CD4-positive, alpha-beta T cell treated with Interleukin-10 for 1 hour (primary cell): ENCODE data around the gene NDUFB7.
"Not testable (repeated sequence)": the region's sequence is repeated elsewhere in the genome, so short reads cannot be mapped to it uniquely, and the experiment has no call there.

Experiments used
- DNase-seq: peaks from one replicate; pipeline ENCODE4 v3.0.0-alpha.2; 2020

The NDUFB7 gene

DNA sequence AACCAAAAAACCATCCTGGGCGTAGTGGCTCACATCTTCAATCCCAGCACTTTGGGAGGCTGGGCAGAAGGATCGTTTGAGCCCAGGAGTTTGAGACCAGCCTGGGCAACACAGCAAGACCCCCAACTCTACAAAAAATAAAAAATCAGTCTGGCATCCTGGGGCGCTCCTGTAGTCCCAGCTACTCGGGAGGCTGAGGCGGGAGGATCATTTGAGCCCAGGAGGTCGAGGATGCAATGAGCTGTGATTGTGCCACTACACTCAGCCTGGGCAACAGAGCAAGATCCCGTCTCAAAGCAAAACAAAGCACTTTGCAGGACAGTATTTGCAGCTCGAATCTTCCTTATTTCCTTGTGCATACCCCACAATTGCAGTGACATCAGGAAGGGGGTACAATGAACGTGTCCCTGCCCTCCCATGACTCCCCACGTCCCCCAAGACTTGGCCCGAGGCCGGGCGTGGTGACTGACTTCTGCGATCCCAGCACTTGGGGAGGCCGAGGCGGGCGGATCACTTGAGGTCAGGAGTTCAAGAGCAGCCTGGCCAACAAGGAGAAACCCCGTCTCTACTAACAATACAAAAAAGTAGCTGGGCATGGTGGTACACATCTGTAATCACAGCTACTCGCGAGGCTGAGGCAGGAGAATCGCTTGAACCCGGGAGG lies 870 bp downstream of the NDUFB7 start:
- no peak for DNase-seq

GRCh38 chr19:14567079-14567478 lies 4.8 kb downstream of the NDUFB7 start:
- no peak for DNase-seq

DNA sequence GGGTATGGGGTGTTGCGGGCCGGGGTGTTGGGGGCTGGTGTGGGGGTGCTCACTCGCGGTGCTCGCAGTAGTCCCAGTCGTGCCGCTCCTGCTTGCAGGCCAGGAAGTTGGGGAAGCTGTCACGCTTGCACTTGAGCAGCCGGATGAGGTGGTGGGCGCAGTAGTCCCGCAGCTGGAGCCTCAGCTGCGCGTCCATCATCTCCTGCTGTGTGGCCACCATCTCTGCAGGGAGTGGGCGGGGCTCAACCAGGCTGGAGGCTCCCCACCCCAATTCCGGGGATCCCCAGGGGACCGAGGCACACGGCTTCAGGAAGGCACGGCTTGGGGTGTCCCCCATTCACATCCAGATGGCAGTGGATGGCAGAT lies 5.2 kb downstream of the NDUFB7 start:
- DNase-seq = no peak

DNA sequence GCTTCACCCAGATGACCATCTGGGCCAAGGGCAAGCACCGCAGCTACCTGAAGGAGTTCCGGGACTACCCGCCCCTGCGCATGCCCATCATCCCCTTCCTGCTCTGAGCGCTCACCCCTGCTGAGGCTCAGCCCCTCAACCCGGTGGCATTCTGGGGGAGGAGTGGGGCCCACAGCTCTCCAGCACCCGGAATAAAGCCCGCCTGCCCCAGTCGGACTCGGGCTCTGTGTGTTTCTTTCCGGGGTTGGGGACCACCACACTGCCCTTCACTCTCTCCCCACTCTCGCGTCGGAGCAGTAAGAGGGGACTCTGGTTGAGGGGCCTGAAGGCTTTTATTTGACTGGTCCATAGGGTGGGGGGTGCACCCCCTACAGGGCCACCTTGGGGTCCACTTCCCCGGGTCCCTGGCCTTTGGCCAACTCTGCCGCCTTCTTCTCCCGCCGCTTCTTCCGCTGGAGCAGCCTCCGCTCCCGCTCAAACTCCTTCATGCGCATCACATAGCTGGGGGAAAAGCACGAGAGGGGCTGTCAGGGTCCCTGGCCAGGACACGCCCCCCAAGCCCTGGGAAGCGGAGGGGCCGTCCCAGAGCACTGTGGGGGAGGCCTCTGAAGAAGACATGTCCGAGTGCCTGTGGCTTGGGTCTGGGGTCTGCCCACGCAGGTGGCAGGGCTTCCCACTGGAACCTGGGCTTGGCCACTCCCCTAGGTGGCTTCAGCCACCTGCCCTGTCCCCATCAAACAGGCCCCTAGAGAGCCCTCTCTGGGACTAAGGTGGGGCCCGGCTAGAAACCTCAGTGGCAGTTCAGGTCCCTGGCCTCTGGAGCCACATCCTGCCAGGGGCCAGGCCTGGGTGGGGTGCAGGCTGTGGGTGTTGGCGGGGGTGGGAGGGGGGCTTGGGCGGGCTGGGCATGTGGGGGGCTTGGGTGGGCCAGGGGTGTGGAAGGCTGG lies 5.8 kb downstream of the NDUFB7 start:
- DNase-seq = no peak

GRCh38 chr19:14565298-14565679 lies 6.6 kb downstream of the NDUFB7 start:
- DNase-seq = no peak

DNA sequence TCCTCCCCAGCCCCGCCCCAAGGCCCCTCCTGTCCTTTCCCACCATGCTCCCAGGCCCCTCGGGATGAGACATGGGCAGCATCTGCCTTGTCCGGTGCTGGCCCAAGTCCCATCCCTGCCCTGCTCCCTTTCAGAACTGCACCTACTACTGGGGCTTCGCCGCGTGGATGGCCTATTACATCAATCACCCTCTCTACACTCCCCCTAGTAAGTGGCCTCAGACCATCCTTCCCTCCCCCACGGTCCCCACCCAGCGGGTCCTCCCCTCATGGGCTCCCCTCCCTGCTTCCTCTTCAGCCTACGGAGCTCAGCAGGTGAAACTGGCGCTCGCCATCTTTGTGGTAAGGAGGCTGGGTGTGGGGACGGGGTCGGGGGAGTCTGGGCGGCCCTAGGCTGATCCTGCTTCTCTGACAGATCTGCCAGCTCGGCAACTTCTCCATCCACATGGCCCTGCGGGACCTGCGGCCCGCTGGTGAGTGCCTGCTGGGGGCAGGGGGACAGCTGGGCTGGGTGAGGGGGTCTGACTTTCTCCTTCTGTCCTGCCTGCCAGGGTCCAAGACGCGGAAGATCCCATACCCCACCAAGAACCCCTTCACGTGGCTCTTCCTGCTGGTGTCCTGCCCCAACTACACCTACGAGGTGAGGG lies 7.1 kb downstream of the NDUFB7 start:
- DNase-seq = not testable (repeated sequence)

DNA sequence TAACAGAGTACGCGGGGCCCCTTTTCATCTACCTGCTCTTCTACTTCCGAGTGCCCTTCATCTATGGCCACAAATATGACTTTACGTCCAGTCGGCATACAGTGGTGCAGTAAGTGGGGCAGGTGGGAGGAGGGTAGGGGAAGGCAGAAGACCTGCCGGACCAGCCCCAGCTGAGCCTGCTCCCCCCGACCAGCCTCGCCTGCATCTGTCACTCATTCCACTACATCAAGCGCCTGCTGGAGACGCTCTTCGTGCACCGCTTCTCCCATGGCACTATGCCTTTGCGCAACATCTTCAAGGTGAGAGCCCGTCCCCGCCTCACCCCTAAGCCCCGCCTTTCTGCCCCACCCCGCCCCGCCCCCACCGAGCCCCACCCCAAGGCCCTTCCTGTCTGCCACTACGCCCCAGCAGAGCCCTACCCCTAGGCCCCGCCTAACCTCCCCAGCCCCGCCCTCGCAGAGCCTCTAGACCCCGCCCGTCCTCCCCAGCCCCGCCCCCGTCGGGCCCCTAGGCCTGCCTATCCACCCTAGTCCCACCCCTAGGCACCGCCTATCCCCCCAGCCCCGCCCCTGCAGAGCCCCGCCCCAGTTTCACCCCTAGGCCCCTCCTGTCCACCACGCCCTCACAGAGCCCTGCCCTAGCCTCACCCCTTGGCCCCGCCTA lies 7.7 kb downstream of the NDUFB7 start:
- peak; percentile 59 for DNase-seq

DNA sequence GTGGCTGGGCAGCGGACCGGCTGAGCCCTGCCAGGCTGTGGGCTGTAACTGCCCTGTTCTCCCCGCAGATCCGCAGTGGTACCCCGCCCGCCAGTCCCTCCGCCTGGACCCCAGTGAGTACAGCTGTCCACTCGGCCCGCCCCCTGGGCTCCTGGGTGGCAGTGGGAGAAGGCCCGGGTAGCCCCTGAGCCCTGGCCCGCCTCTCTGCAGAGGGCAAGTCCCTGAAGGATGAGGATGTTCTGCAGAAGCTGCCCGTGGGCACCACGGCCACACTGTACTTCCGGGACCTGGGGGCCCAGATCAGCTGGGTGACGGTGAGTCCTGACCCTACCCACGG lies 8.3 kb downstream of the NDUFB7 start:
- DNase-seq = no peak

GRCh38 chr19:14562660-14563589 lies 8.9 kb downstream of the NDUFB7 start:
- DNase-seq = no peak

DNA sequence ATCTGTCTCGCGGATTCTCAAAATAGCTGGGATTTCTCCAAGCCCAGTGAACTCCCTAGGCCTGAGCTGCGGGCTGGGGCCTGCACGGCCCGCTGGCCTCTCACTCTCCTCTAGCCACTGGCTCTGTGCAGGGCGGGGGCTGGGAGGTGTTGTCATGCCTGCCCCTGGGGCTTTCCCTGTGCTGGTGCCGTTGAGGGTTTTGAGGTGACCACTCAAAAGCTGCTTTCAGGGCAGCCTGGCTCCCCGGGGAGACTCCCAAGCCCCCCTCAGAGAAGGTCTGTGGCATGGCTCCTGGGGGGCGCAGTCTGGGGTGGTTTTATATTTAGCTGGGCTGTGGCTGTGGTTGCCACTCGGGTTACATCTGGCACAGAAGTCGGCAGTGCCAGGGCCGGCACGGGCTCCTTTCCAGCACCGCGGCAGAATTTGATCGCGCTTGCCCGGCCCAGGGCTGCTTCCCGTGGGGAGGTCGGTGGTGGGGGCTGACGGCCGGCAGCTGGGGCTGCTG lies 10.0 kb downstream of the NDUFB7 start:
- peak; percentile 41 for DNase-seq

DNA sequence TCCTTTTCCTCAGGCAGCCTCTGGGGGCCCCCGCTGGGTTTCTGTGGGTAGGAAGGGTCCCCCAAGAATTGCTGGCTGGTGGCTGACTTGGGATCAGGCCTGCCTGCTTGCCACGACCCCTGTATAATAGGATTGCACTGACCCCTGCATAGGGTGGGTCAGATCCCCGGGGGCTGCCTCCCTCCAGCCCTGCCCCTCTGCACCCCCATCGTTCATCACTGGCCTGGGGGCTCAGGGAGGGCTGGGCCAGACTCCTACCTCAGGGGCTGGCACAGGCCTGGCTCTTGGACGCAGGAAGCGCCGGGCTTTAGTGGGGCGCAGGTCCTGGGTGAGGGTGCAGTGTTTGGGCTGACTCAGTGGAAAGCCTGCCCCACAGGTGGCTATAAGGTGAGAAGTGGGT lies 10.6 kb downstream of the NDUFB7 start:
- no peak for DNase-seq

- DNase-seq = no peak
Measured at GRCh38 chr19:14560776-14561108, 11.1 kb downstream of the NDUFB7 start.

- DNase-seq = no peak
Measured at GRCh38 chr19:14559916-14560775, 11.7 kb downstream of the NDUFB7 start.

GRCh38 chr19:14558370-14559066 lies 13.3 kb downstream of the NDUFB7 start:
- DNase-seq = no peak

GRCh38 chr19:14556662-14557188 lies 15.1 kb downstream of the NDUFB7 start:
- peak; percentile 75 for DNase-seq

DNA sequence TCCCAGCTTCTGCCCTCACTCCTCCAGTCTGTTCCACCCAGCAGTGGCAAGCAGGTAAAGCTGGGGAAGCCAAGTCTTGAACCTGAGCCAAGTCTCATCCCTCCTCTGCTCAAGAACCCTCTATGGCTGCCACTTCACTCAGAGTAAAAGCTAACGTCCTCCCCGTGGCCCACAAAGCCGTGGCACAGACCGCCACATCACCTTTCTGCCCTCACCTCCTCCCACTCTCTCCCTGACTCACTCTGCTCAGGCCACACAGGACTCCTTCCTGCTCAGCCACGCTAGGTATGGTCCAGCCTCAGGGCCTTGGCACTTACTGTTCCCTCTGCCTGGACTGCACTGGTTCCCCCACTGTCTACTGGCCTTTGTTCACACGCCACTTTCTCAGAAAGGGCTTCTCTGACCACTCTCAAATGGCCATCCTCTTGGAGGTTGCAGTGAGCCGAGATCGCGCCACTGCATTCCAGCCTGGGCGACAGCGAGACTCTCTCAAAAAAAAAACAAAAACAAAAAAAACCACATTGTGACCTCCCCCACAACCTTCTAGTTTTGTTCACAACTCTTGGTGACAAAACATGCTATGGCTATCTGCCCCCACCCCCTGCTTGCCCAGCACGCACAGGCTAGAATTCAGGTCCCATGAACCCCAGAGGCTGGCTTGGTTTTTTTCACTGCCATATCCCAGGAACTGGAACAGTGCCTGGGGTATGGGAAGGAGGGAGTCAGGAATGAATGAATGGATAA lies 15.8 kb downstream of the NDUFB7 start:
- DNase-seq = no peak

- DNase-seq = no peak
Measured at GRCh38 chr19:14554382-14554812, 17.5 kb downstream of the NDUFB7 start.

DNA sequence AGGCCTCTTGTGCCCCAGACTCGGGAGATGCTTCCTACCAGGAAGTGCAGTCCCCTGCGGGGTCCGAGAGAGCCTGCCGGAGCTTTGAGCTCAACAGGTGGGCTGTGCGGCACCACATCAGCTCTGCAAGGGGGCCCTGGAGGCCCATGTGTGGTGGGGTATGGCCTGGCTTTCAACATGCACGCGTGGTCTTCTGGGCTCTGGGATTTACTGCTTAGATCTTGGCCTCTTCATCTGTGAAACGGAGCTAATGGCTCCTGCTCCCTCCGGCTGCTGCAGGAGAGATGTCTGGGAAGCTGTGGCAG lies 18.0 kb downstream of the NDUFB7 start:
- DNase-seq = no peak

GRCh38 chr19:14553042-14553938 lies 18.6 kb downstream of the NDUFB7 start:
- DNase-seq = no peak
